ENCODE measurements around the gene GGT1. TPM values are rescaled to one million over a fixed set of nuclear protein-coding genes. Genes with fewer than 3 reads are reported as not detected.
A peak's percentile ranks its signal among the peaks of the same experiment; 100 is the strongest.
"Not testable (repeated sequence)": the region's sequence is repeated elsewhere in the genome, so short reads cannot be mapped to it uniquely, and the experiment has no call there.

Gene GGT1
- total and polyA plus RNA-seq, 2 donors: 16.0 to 26.4 TPM

- no peak overlapping the region for H3K4me3 ChIP-seq (ENCODE audit: low read length in 2 of 2)
- H3K4me1 ChIP-seq (ENCODE audit: control insufficient read depth in 2 of 2, insufficient read depth in 2 of 2, low read length in 2 of 2): peaks cover 2 to 4% of the 10 kb centered on the region in 2 donors
- 96% methylated on average over 7 of the region's 7 CpGs for WGBS
- DNase-seq (ENCODE audit: low read depth in 6 of 9, low spot score in 9 of 9): no peak
- H3K9me3 ChIP-seq (ENCODE audit: control insufficient read depth in 2 of 2, insufficient read depth in 1 of 2, low read length in 1 of 2): no peaks in the 10 kb centered on the region
- H3K27me3 ChIP-seq (ENCODE audit: control insufficient read depth in 2 of 2, insufficient read depth in 1 of 2, low read length in 1 of 2): peaks cover 12 to 34% of the 10 kb centered on the region in 2 donors
- H3K27ac ChIP-seq (ENCODE audit: low read depth in 1 of 2, low read length in 1 of 2): no peak overlapping the region
- H3K36me3 ChIP-seq (ENCODE audit: control insufficient read depth in 2 of 2, insufficient read depth in 2 of 2, low read length in 1 of 2): no peaks in the 10 kb centered on the region
These were observed 8.3 kb upstream of the GGT1 start for GRCh38 chr22:24594569-24595120.

- Histone ChIP-seq H3K4me3 (ENCODE audit: low read length in 2 of 2) (no peak overlapping the region), H3K27ac (ENCODE audit: low read depth in 1 of 2, low read length in 1 of 2) (no peak overlapping the region), H3K36me3 (ENCODE audit: control insufficient read depth in 2 of 2, insufficient read depth in 2 of 2, low read length in 1 of 2) (no peaks in the 10 kb centered on the region), H3K9me3 (ENCODE audit: control insufficient read depth in 2 of 2, insufficient read depth in 1 of 2, low read length in 1 of 2) (no peaks in the 10 kb centered on the region), H3K27me3 (ENCODE audit: control insufficient read depth in 2 of 2, insufficient read depth in 1 of 2, low read length in 1 of 2) (peaks cover 12 to 34% of the 10 kb centered on the region in 2 donors), H3K4me1 (ENCODE audit: control insufficient read depth in 2 of 2, insufficient read depth in 2 of 2, low read length in 2 of 2) (peaks cover 2 to 4% of the 10 kb centered on the region in 2 donors)
- DNase-seq (ENCODE audit: low read depth in 6 of 9, low spot score in 9 of 9): no peak
- 97% methylated on average over 6 of the region's 6 CpGs for WGBS
These were observed 7.8 kb upstream of the GGT1 start for GRCh38 chr22:24595228-24595627.

GRCh38 chr22:24595863-24596262, 7.1 kb upstream of the GGT1 start:
- 98% methylated on average over 4 of the region's 4 CpGs for WGBS
- Histone ChIP-seq H3K27me3 (ENCODE audit: control insufficient read depth in 2 of 2, insufficient read depth in 1 of 2, low read length in 1 of 2) (peaks cover 12 to 34% of the 10 kb centered on the region in 2 donors), H3K9me3 (ENCODE audit: control insufficient read depth in 2 of 2, insufficient read depth in 1 of 2, low read length in 1 of 2) (no peaks in the 10 kb centered on the region), H3K4me3 (ENCODE audit: low read length in 2 of 2) (no peak overlapping the region), H3K4me1 (ENCODE audit: control insufficient read depth in 2 of 2, insufficient read depth in 2 of 2, low read length in 2 of 2) (peaks cover 4 to 6% of the 10 kb centered on the region in 2 donors), H3K36me3 (ENCODE audit: control insufficient read depth in 2 of 2, insufficient read depth in 2 of 2, low read length in 1 of 2) (no peaks in the 10 kb centered on the region), H3K27ac (ENCODE audit: low read depth in 1 of 2, low read length in 1 of 2) (no peak overlapping the region)
- DNase-seq (ENCODE audit: low read depth in 6 of 9, low spot score in 9 of 9): no peak

GRCh38 chr22:24597076-24597475, 5.9 kb upstream of the GGT1 start:
- Histone ChIP-seq H3K27me3 (ENCODE audit: control insufficient read depth in 2 of 2, insufficient read depth in 1 of 2, low read length in 1 of 2) (peaks cover 9 to 26% of the 10 kb centered on the region in 2 donors), H3K4me1 (ENCODE audit: control insufficient read depth in 2 of 2, insufficient read depth in 2 of 2, low read length in 2 of 2) (peaks cover 6 to 12% of the 10 kb centered on the region in 2 donors)
- H3K9me3 ChIP-seq (ENCODE audit: control insufficient read depth in 2 of 2, insufficient read depth in 1 of 2, low read length in 1 of 2); H3K27ac ChIP-seq (ENCODE audit: low read depth in 1 of 2, low read length in 1 of 2); H3K36me3 ChIP-seq (ENCODE audit: control insufficient read depth in 2 of 2, insufficient read depth in 2 of 2, low read length in 1 of 2); DNase-seq (ENCODE audit: low read depth in 6 of 9, low spot score in 9 of 9); H3K4me3 ChIP-seq (ENCODE audit: low read length in 2 of 2): not testable (repeated sequence)
- WGBS: 97% methylated on average over 9 of the region's 9 CpGs

- Histone ChIP-seq H3K4me3 (ENCODE audit: low read length in 2 of 2) (no peak overlapping the region), H3K27ac (ENCODE audit: low read depth in 1 of 2, low read length in 1 of 2) (peak overlapping the region in 1 of 2 donors; percentile 70), H3K9me3 (ENCODE audit: control insufficient read depth in 2 of 2, insufficient read depth in 1 of 2, low read length in 1 of 2) (no peaks in the 10 kb centered on the region), H3K27me3 (ENCODE audit: control insufficient read depth in 2 of 2, insufficient read depth in 1 of 2, low read length in 1 of 2) (peaks cover 0 to 5% of the 10 kb centered on the region in 2 donors), H3K36me3 (ENCODE audit: control insufficient read depth in 2 of 2, insufficient read depth in 2 of 2, low read length in 1 of 2) (no peaks in the 10 kb centered on the region), H3K4me1 (ENCODE audit: control insufficient read depth in 2 of 2, insufficient read depth in 2 of 2, low read length in 2 of 2) (peaks cover 2 to 26% of the 10 kb centered on the region in 2 donors)
- WGBS: 91% methylated on average over 8 of the region's 8 CpGs
- no peak for DNase-seq (ENCODE audit: low read depth in 6 of 9, low spot score in 9 of 9)
These were observed 3.5 kb upstream of the GGT1 start for GRCh38 chr22:24599514-24599913.

GRCh38 chr22:24599958-24600715, 2.9 kb upstream of the GGT1 start:
- Histone ChIP-seq H3K4me1 (ENCODE audit: control insufficient read depth in 2 of 2, insufficient read depth in 2 of 2, low read length in 2 of 2) (peaks cover 2 to 29% of the 10 kb centered on the region in 2 donors), H3K27ac (ENCODE audit: low read depth in 1 of 2, low read length in 1 of 2) (peak overlapping the region; percentile 17 to 70)
- 94% methylated on average over 3 of the region's 3 CpGs for WGBS
- DNase-seq (ENCODE audit: low read depth in 6 of 9, low spot score in 9 of 9); H3K36me3 ChIP-seq (ENCODE audit: control insufficient read depth in 2 of 2, insufficient read depth in 2 of 2, low read length in 1 of 2); H3K9me3 ChIP-seq (ENCODE audit: control insufficient read depth in 2 of 2, insufficient read depth in 1 of 2, low read length in 1 of 2); H3K4me3 ChIP-seq (ENCODE audit: low read length in 2 of 2); H3K27me3 ChIP-seq (ENCODE audit: control insufficient read depth in 2 of 2, insufficient read depth in 1 of 2, low read length in 1 of 2): not testable (repeated sequence)

GRCh38 chr22:24601217-24602104, 1.5 kb upstream of the GGT1 start:
- Histone ChIP-seq H3K27me3 (ENCODE audit: control insufficient read depth in 2 of 2, insufficient read depth in 1 of 2, low read length in 1 of 2) (no peaks in the 10 kb centered on the region), H3K27ac (ENCODE audit: low read depth in 1 of 2, low read length in 1 of 2) (no peak overlapping the region), H3K4me1 (ENCODE audit: control insufficient read depth in 2 of 2, insufficient read depth in 2 of 2, low read length in 2 of 2) (peaks cover 2 to 29% of the 10 kb centered on the region in 2 donors), H3K9me3 (ENCODE audit: control insufficient read depth in 2 of 2, insufficient read depth in 1 of 2, low read length in 1 of 2) (no peaks in the 10 kb centered on the region), H3K4me3 (ENCODE audit: low read length in 2 of 2) (no peak overlapping the region), H3K36me3 (ENCODE audit: control insufficient read depth in 2 of 2, insufficient read depth in 2 of 2, low read length in 1 of 2) (no peaks in the 10 kb centered on the region)
- WGBS: 85% methylated on average over 12 of the region's 12 CpGs
- DNase-seq (ENCODE audit: low read depth in 6 of 9, low spot score in 9 of 9): no peak

GRCh38 chr22:24602105-24602749, 766 bp upstream of the GGT1 start:
- not testable (repeated sequence) for H3K36me3 ChIP-seq (ENCODE audit: control insufficient read depth in 2 of 2, insufficient read depth in 2 of 2, low read length in 1 of 2); H3K4me3 ChIP-seq (ENCODE audit: low read length in 2 of 2); H3K27me3 ChIP-seq (ENCODE audit: control insufficient read depth in 2 of 2, insufficient read depth in 1 of 2, low read length in 1 of 2); DNase-seq (ENCODE audit: low read depth in 6 of 9, low spot score in 9 of 9); H3K27ac ChIP-seq (ENCODE audit: low read depth in 1 of 2, low read length in 1 of 2); H3K9me3 ChIP-seq (ENCODE audit: control insufficient read depth in 2 of 2, insufficient read depth in 1 of 2, low read length in 1 of 2)
- 94% methylated on average over 11 of the region's 11 CpGs for WGBS
- peaks cover 3 to 32% of the 10 kb centered on the region in 2 donors for H3K4me1 ChIP-seq (ENCODE audit: control insufficient read depth in 2 of 2, insufficient read depth in 2 of 2, low read length in 2 of 2)
